HepG2 (cell line): ENCODE data around the gene PSMC5. TPM values are rescaled to one million over a fixed set of nuclear protein-coding genes. Genes with fewer than 3 reads are reported as not detected.
A peak's percentile ranks its signal among the peaks of the same experiment; 100 is the strongest.

Experiments used
- ATAC-seq: fragments of 200-7000 bp; cut with Tn5 transposase; 3 replicates; pipeline ENCODE4 v1.9.1; 2020; ENCODE audit warnings: mild to moderate bottlenecking, moderate library complexity
- BruUV-seq: library from RNA; stranded (reverse); fragments of 400-500 nt; replicated peaks from 2 replicates; lab custom pipeline; 2021; lab: Mats Ljungman, UMichigan
- CTCF ChIA-PET: fragments of 300-600 bp; formaldehyde crosslinking; extraction: SDS; loops from one replicate; lab custom pipeline; 2021; ENCODE audit warnings: low total read pairs, inconsistent platforms, low intra/inter-chr PET ratio; lab: Yijun Ruan, JAX
- POLR2A ChIA-PET: fragments of 350-600 bp; sonication (Branson Sonifier 250); formaldehyde crosslinking; loops from one replicate; lab custom pipeline; 2020; ENCODE audit warnings: antibody characterized with exemption, inconsistent platforms; lab: Yijun Ruan, JAX
- DNase-seq: peaks from one replicate; pipeline ENCODE4 v3.0.0-alpha.2; 2015; ENCODE audit warnings: low spot score
- FAIRE-seq: peaks from 3 replicates; lab custom pipeline; 2011; peaks lifted over from hg19 to GRCh38; lab: Jason Lieb, UNC
- H2AFZ ChIP-seq: one replicate; pipeline ENCODE4 v1.6.1; 2011; ENCODE audit warnings: low read length, inconsistent platforms
- H3K27ac ChIP-seq: fragments of 300-600 bp; 3 replicates; pipeline ENCODE4 v1.8.0; 2011; ENCODE audit warnings: mixed run types, mild to moderate bottlenecking, mixed read lengths, low read length, inconsistent platforms; ENCODE audit not compliant: insufficient read depth; ENCODE audit errors: extremely low read length
- H3K27me3 ChIP-seq, 2 experiments: fragments of 200-600 bp in 1 of 2; 2 replicates in 1 of 2; 3 replicates in 1 of 2; pipeline versions ENCODE4 v1.6.0 to v1.8.0; 2011; ENCODE audit warnings: low read length in 2 of 2, mild to moderate bottlenecking in 2 of 2, moderate library complexity in 2 of 2, inconsistent platforms in 1 of 2; ENCODE audit not compliant: insufficient read depth in 2 of 2, control insufficient read depth in 1 of 2
- H3K36me3 ChIP-seq, 2 experiments: fragments of 200-600 bp in 1 of 2; replicated peaks in 1 of 2; 2 replicates in 1 of 2; 3 replicates in 1 of 2; pipeline versions ENCODE4 v1.5.1 to v1.8.0; 2011; ENCODE audit warnings: low read length in 2 of 2, inconsistent platforms in 1 of 2; ENCODE audit not compliant: insufficient read depth in 2 of 2, control insufficient read depth in 1 of 2
- H3K4me1 ChIP-seq: 2 replicates; pipeline ENCODE4 v1.5.1; 2012; ENCODE audit warnings: low read length, inconsistent platforms; ENCODE audit not compliant: insufficient read depth
- H3K4me2 ChIP-seq: 2 replicates; pipeline ENCODE4 v1.6.0; 2011; ENCODE audit warnings: low read depth, low read length, inconsistent platforms
- H3K4me3 ChIP-seq, 3 experiments: fragments of 200-600 bp in 1 of 3; sonication (generic), shearing (Covaris generic) in 1 of 3; replicated peaks in 1 of 3; 2 replicates each; pipeline ENCODE4 v1.5.1; 2011 to 2016; ENCODE audit warnings: low read length in 3 of 3, inconsistent platforms in 2 of 3, low read depth in 2 of 3, mild to moderate bottlenecking in 2 of 3, control low read depth in 1 of 3, mixed read lengths in 1 of 3; ENCODE audit not compliant: insufficient read depth in 1 of 3
- H3K79me2 ChIP-seq: one replicate; pipeline ENCODE4 v1.6.1; 2011; ENCODE audit warnings: low read length, inconsistent platforms; ENCODE audit not compliant: insufficient read depth
- H3K9ac ChIP-seq: 2 replicates; pipeline ENCODE4 v1.6.0; 2011; ENCODE audit warnings: mild to moderate bottlenecking, low read depth, low read length, inconsistent platforms; ENCODE audit not compliant: insufficient read depth
- H3K9me3 ChIP-seq: 2 replicates; pipeline ENCODE4 v1.5.1; 2012; ENCODE audit warnings: mild to moderate bottlenecking, low read length
- H4K20me1 ChIP-seq: 2 replicates; pipeline ENCODE4 v1.6.0; 2011; ENCODE audit warnings: inconsistent platforms, mild to moderate bottlenecking, low read length, moderate library complexity; ENCODE audit not compliant: insufficient read depth
- HDAC1 ChIP-seq: sonication (generic); formaldehyde crosslinking; IDR thresholded peaks from 2 replicates; pipeline ENCODE4 v1.5.1; 2020; ENCODE audit warnings: mild to moderate bottlenecking, missing genetic modification reagents
- MATR3 ChIP-seq: sonication (generic); formaldehyde crosslinking; IDR thresholded peaks from 2 replicates; pipeline ENCODE4 v1.4.0; 2020; ENCODE audit warnings: missing genetic modification reagents
- NFE2 ChIP-seq: sonication (generic); formaldehyde crosslinking; IDR thresholded peaks from 2 replicates; pipeline ENCODE4 v1.4.0; 2020; ENCODE audit warnings: missing genetic modification reagents
- NFIC ChIP-seq: IDR thresholded peaks from 2 replicates; pipeline ENCODE4 v1.6.1; 2012; ENCODE audit warnings: mild to moderate bottlenecking, low read length, inconsistent platforms
- PHF8 ChIP-seq: sonication (generic); formaldehyde crosslinking; IDR thresholded peaks from 2 replicates; pipeline ENCODE4 v1.5.0; 2020; ENCODE audit warnings: missing genetic modification reagents
- SRSF1 ChIP-seq: fragments of 200-400 bp; formaldehyde crosslinking; optimal IDR thresholded peaks from 2 replicates; pipeline ENCODE3; 2017; ENCODE audit warnings: mild to moderate bottlenecking, low read depth, low read length, moderate library complexity
- ZFP62 ChIP-seq: sonication (generic); formaldehyde crosslinking; IDR thresholded peaks from 2 replicates; pipeline ENCODE4 v1.4.0; 2020; ENCODE audit warnings: missing genetic modification reagents
- ZNF3 ChIP-seq: IDR thresholded peaks from 2 replicates; pipeline ENCODE4 v1.7.0; 2017; ENCODE audit warnings: inconsistent platforms
- ZNF484 ChIP-seq: sonication (generic); formaldehyde crosslinking; IDR thresholded peaks from 2 replicates; pipeline ENCODE4 v1.5.1; 2020; ENCODE audit warnings: mild to moderate bottlenecking, low read depth, missing genetic modification reagents, borderline replicate concordance
- ZNF552 ChIP-seq: sonication (generic); formaldehyde crosslinking; IDR thresholded peaks from 2 replicates; pipeline ENCODE4 v1.9.0; 2022; ENCODE audit warnings: missing genetic modification reagents, mild to moderate bottlenecking, borderline replicate concordance
- ZNF776 ChIP-seq: sonication (generic); formaldehyde crosslinking; IDR thresholded peaks from 2 replicates; pipeline ENCODE4 v1.4.0; 2020; ENCODE audit warnings: mild to moderate bottlenecking, missing genetic modification reagents
- ZNF780A ChIP-seq: sonication (generic); formaldehyde crosslinking; IDR thresholded peaks from 2 replicates; pipeline ENCODE4 v1.8.0; 2022; ENCODE audit warnings: mild to moderate bottlenecking, missing genetic modification reagents, moderate library complexity
- ZNF781 ChIP-seq: sonication (generic); formaldehyde crosslinking; IDR thresholded peaks from 2 replicates; pipeline ENCODE4 v1.5.1; 2020; ENCODE audit warnings: borderline replicate concordance, mild to moderate bottlenecking, missing genetic modification reagents; ENCODE audit errors: not compliant biosample characterization
- ZNF816 ChIP-seq: sonication (generic); formaldehyde crosslinking; IDR thresholded peaks from 2 replicates; pipeline ENCODE4 v1.8.0; 2022; ENCODE audit warnings: missing genetic modification reagents, mild to moderate bottlenecking, borderline replicate concordance
- ZSCAN9 ChIP-seq: IDR thresholded peaks from 2 replicates; pipeline ENCODE4 v1.6.1; 2016; ENCODE audit warnings: borderline replicate concordance
- WGBS: methylation state at CpG from one replicate; pipeline ENCODE4 v1.1.6; 2017; ENCODE audit warnings: low lambda C conversion rate; 5-methylcytosine and 5-hydroxymethylcytosine counted together
- in situ Hi-C: cut with HindIII; loops from 2 replicates; pipeline ENCODE4 v1.10.0; 2017; ENCODE audit warnings: low pct_unique_long_range_greater_than_20kb; ENCODE audit not compliant: extremely low pct_ligation_motif_present
- intact Hi-C: fragments of 100-400 bp; cut with micrococcal nuclease; formaldehyde crosslinking; loops from one replicate; pipeline ENCODE4 v1.10.0; 2022; ENCODE audit not compliant: unreplicated experiment
- polyA plus RNA-seq, 8 experiments: library from polyadenylated mRNA; depleted of rRNA in 3 of 8; stranded (reverse) in 7 of 8; unstranded in 1 of 8; fragments of >200 nt; fragmentation: Illumina TruSeq in 4 of 8; extraction: Trizol in 4 of 8; gene quantifications; 2 replicates each; pipeline versions ENCODE4 v1.2.1 to v1.2.3, GENCODE V29; 2011 to 2016; ENCODE audit warnings: low read depth in 4 of 8, missing spikeins in 1 of 8, mixed read lengths in 1 of 8; ENCODE audit not compliant: insufficient read depth in 1 of 8
- total RNA-seq, 5 experiments: library from RNA; depleted of rRNA; stranded (reverse); fragments of >200 nt; fragmentation: Illumina TruSeq; extraction: Trizol; gene quantifications; 2 replicates each; pipeline ENCODE4 v1.2.3, GENCODE V29; 2016; ENCODE audit warnings: low read depth in 1 of 5
- TF ChIP-seq, protein P1 (sequence below): sonication (generic); formaldehyde crosslinking; IDR thresholded peaks from 2 replicates; pipeline ENCODE4 v1.4.0; 2020; ENCODE audit warnings: missing genetic modification reagents
- TF ChIP-seq, protein P2 (sequence below): sonication (generic); formaldehyde crosslinking; IDR thresholded peaks from 2 replicates; pipeline ENCODE4 v1.4.0; 2020; ENCODE audit warnings: mild to moderate bottlenecking, missing genetic modification reagents

Gene PSMC5
- total and polyA plus RNA-seq, 2 of the 13 experiments (the other 11 are each of a cell fraction or from before 2014, with no cell fraction given), result 35.3 to 128 TPM

DNA sequence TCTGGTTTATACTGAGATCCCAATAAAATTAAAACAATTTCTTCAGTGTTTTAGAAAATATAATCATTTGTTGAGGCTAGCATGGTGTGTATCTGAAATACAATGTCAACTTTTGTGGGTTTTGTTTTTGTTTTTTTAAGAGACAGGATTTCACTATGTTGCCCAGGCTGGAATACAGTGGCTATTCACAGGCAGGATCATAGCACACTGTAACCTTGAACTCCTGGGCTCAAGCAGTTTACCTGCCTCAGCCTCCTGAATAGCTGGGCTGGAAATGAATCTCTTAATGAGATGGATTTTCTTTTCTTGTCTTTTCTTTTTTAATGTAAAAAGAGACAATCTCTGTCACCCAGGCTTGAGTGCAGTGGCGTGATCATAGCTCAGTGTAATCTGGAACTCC lies 41.1 kb upstream of the PSMC5 start (continued):
- 0 out of 2 replicates have a peak, but pooled peaks have one; percentile 31 for TF ChIP-seq ZNF816
- TF ChIP-seq, protein P1, sequence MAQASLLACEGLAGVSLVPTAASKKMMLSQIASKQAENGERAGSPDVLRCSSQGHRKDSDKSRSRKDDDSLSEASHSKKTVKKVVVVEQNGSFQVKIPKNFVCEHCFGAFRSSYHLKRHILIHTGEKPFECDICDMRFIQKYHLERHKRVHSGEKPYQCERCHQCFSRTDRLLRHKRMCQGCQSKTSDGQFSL (CRISPR knock-in tag), result no peak
- TF ChIP-seq ZNF484 (CRISPR knock-in tag), result no peak

DNA sequence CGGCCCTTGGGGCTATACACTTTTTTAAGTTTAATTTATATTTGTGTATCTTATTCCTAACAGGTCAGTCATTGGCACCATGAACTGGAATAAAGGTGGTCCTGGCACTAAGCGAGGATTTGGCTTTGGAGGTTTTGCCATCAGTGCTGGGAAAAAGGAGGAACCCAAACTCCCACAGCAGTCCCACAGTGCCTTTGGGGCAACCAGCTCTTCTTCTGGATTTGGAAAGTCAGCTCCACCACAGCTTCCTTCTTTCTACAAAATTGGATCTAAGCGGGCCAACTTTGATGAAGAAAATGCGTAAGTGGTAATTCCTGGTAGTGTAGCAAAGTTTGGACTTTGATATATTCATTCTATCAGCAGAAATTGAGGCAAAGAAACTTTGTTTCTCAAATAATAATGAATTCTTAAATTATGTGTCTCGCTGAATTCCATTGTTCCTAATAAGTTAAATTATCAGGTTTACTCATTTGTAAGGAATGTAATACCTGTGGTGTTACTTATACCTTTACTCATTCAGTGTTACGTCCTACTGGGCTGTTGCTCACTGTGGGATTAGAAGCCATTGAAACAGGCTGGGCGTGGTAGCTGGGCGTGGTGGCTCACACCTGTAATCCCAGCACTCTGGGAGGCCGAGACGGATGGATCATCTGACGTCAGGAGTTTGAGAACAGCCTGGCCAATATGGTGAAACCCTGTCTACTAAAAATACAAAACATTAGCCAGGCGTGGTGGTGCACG lies 40.1 kb upstream of the PSMC5 start:
- Histone ChIP-seq H3K4me1 (peaks cover 47% of the 10 kb centered on the region), H3K27ac (peak overlapping the region; percentile 52), H3K36me3 (peaks cover 23 to 73% of the 10 kb centered on the region in 2 experiments), H3K79me2 (peaks cover 54% of the 10 kb centered on the region), H3K27me3 (no peaks in the 10 kb centered on the region), H3K9me3 (no peaks in the 10 kb centered on the region), H3K9ac (no peak overlapping the region), H2AFZ (no peak overlapping the region), H3K4me2 (no peak overlapping the region), H4K20me1 (peaks cover 26% of the 10 kb centered on the region), H3K4me3 (no peak overlapping the region)
- ChIA-PET CTCF (no interaction called here), POLR2A (interaction anchor here (0.7 to 8.5 kb wide), 2 partner anchors 13 to 39 kb away, joined by 4 to 72 read pairs; partner anchors contain the start of genes CCDC47 and DDX42)
- WGBS, result over 99% methylated on average over 13 of the region's 13 CpGs
- no TSS peak for BruUV-seq
- in situ Hi-C loops (no loop called here), intact Hi-C loops (no loop called here)
- FAIRE-seq (no peak), DNase-seq (no peak), ATAC-seq (no peak)
- TF ChIP-seq ZNF781 (CRISPR knock-in tag) (no peak), SRSF1 (no peak), NFE2 (no peak), ZFP62 (CRISPR knock-in tag) (no peak), NFIC (no peak), PHF8 (CRISPR knock-in tag) (no peak), MATR3 (no peak), ZNF552 (no peak), ZNF776 (no peak), ZSCAN9 (no peak), ZNF3 (no peak), ZNF780A (no peak), HDAC1 (CRISPR knock-in tag) (no peak)
- TF ChIP-seq, protein P2, sequence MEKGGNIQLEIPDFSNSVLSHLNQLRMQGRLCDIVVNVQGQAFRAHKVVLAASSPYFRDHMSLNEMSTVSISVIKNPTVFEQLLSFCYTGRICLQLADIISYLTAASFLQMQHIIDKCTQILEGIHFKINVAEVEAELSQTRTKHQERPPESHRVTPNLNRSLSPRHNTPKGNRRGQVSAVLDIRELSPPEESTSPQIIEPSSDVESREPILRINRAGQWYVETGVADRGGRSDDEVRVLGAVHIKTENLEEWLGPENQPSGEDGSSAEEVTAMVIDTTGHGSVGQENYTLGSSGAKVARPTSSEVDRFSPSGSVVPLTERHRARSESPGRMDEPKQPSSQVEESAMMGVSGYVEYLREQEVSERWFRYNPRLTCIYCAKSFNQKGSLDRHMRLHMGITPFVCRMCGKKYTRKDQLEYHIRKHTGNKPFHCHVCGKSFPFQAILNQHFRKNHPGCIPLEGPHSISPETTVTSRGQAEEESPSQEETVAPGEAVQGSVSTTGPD, result no peak
